Mesenchymal stem cell (in vitro differentiated cells and primary cell): ENCODE results near the gene ILRUN.

Experiments used
- DNase-seq: peaks from one replicate; pipeline ENCODE4 v3.0.0-alpha.2; 2013
- H2AFZ ChIP-seq: one replicate; pipeline ENCODE4 v1.6.1; 2013; ENCODE audit warnings: low read depth, mild to moderate bottlenecking, control low read depth, inconsistent platforms, low read length, moderate library complexity
- H2AK5ac ChIP-seq: 2 replicates; pipeline ENCODE4 v1.6.1; 2013; ENCODE audit warnings: low read length, moderate library complexity, mild to moderate bottlenecking, inconsistent platforms; ENCODE audit not compliant: severe bottlenecking
- H2BK120ac ChIP-seq: one replicate; pipeline ENCODE4 v1.6.1; 2013; ENCODE audit warnings: low read depth, mild to moderate bottlenecking, inconsistent platforms, low read length, moderate library complexity
- H2BK12ac ChIP-seq, 2 experiments: one replicate each; pipeline ENCODE4 v1.6.1; 2013; ENCODE audit warnings: inconsistent platforms in 2 of 2, low read length in 2 of 2, mild to moderate bottlenecking in 2 of 2, moderate library complexity in 2 of 2, control low read depth in 1 of 2
- H2BK15ac ChIP-seq: one replicate; pipeline ENCODE4 v1.6.1; 2013; ENCODE audit warnings: mild to moderate bottlenecking, low read depth, inconsistent platforms; ENCODE audit not compliant: poor library complexity, severe bottlenecking
- H2BK5ac ChIP-seq: 2 replicates; pipeline ENCODE4 v1.6.1; 2013; ENCODE audit warnings: low read depth, mild to moderate bottlenecking, low read length, control low read depth, inconsistent platforms; ENCODE audit not compliant: poor library complexity, severe bottlenecking
- H3K14ac ChIP-seq, 2 experiments: one replicate each; pipeline ENCODE4 v1.6.1; 2013; ENCODE audit warnings: inconsistent platforms in 2 of 2, low read length in 2 of 2, control low read depth in 1 of 2, mild to moderate bottlenecking in 1 of 2, moderate library complexity in 1 of 2
- H3K18ac ChIP-seq, 2 experiments: one replicate each; pipeline ENCODE4 v1.6.1; 2013; ENCODE audit warnings: inconsistent platforms in 2 of 2, low read length in 2 of 2, control low read depth in 1 of 2, low read depth in 1 of 2, mild to moderate bottlenecking in 1 of 2
- H3K23ac ChIP-seq, 2 experiments: one replicate each; pipeline ENCODE4 v1.6.1; 2013; ENCODE audit warnings: inconsistent platforms in 2 of 2, low read length in 2 of 2, mild to moderate bottlenecking in 2 of 2, moderate library complexity in 2 of 2, control low read depth in 1 of 2
- H3K27ac ChIP-seq: 2 replicates; pipeline ENCODE4 v1.5.1; 2013; ENCODE audit warnings: mild to moderate bottlenecking, moderate library complexity, low read length, control low read depth, inconsistent platforms; ENCODE audit not compliant: poor library complexity, severe bottlenecking
- H3K27me3 ChIP-seq, 2 experiments: 2 replicates each; pipeline versions ENCODE4 v1.6.1 to v1.7.0; 2013; ENCODE audit warnings: low read length in 2 of 2, mild to moderate bottlenecking in 2 of 2, moderate library complexity in 2 of 2, control low read depth in 1 of 2, inconsistent platforms in 1 of 2; ENCODE audit not compliant: control insufficient read depth in 1 of 2, insufficient read depth in 1 of 2
- H3K36me3 ChIP-seq, 2 experiments: 2 replicates each; pipeline versions ENCODE4 v1.6.1 to v1.7.0; 2013; ENCODE audit warnings: low read length in 2 of 2, control low read depth in 1 of 2, inconsistent platforms in 1 of 2, low read depth in 1 of 2, mild to moderate bottlenecking in 1 of 2; ENCODE audit not compliant: insufficient read depth in 2 of 2, control insufficient read depth in 1 of 2
- H3K4ac ChIP-seq, 2 experiments: one replicate each; pipeline ENCODE4 v1.6.1; 2013; ENCODE audit warnings: inconsistent platforms in 2 of 2, low read length in 2 of 2, mild to moderate bottlenecking in 2 of 2, moderate library complexity in 2 of 2, control low read depth in 1 of 2, low read depth in 1 of 2
- H3K4me1 ChIP-seq: 2 replicates; pipeline ENCODE4 v1.6.1; 2013; ENCODE audit warnings: low read depth, low read length, control low read depth; ENCODE audit not compliant: control insufficient read depth, insufficient read depth
- H3K4me2 ChIP-seq: 2 replicates; pipeline ENCODE4 v1.6.1; 2013; ENCODE audit warnings: low read length, mild to moderate bottlenecking, inconsistent platforms; ENCODE audit not compliant: poor library complexity, severe bottlenecking
- H3K4me3 ChIP-seq, 2 experiments: 2 replicates each; pipeline versions ENCODE4 v1.5.1 to v1.7.0; 2013; ENCODE audit warnings: low read length in 2 of 2, mild to moderate bottlenecking in 2 of 2, control low read depth in 1 of 2, low read depth in 1 of 2; ENCODE audit not compliant: insufficient read depth in 1 of 2
- H3K79me1 ChIP-seq: replicated peaks from 2 replicates; pipeline ENCODE4 v1.6.1; 2013; ENCODE audit warnings: mild to moderate bottlenecking, control low read depth, low read length, inconsistent platforms; ENCODE audit not compliant: poor library complexity, severe bottlenecking
- H3K9ac ChIP-seq: 2 replicates; pipeline ENCODE4 v1.7.0; 2013; ENCODE audit warnings: mild to moderate bottlenecking, low read length, moderate library complexity
- H3K9me3 ChIP-seq: 2 replicates; pipeline ENCODE4 v1.7.0; 2013; ENCODE audit warnings: mild to moderate bottlenecking, low read length; ENCODE audit not compliant: control insufficient read depth
- H4K8ac ChIP-seq: one replicate; pipeline ENCODE4 v1.6.1; 2013; ENCODE audit warnings: inconsistent platforms, mild to moderate bottlenecking, low read length, moderate library complexity
- H4K91ac ChIP-seq: one replicate; pipeline ENCODE4 v1.6.1; 2013; ENCODE audit warnings: mild to moderate bottlenecking, low read length, inconsistent platforms
- WGBS: methylation state at CpG from one replicate; pipeline ENCODE4 v1.1.7; 2013; ENCODE audit warnings: mixed read lengths; 5-methylcytosine and 5-hydroxymethylcytosine counted together

Gene ILRUN

DNA sequence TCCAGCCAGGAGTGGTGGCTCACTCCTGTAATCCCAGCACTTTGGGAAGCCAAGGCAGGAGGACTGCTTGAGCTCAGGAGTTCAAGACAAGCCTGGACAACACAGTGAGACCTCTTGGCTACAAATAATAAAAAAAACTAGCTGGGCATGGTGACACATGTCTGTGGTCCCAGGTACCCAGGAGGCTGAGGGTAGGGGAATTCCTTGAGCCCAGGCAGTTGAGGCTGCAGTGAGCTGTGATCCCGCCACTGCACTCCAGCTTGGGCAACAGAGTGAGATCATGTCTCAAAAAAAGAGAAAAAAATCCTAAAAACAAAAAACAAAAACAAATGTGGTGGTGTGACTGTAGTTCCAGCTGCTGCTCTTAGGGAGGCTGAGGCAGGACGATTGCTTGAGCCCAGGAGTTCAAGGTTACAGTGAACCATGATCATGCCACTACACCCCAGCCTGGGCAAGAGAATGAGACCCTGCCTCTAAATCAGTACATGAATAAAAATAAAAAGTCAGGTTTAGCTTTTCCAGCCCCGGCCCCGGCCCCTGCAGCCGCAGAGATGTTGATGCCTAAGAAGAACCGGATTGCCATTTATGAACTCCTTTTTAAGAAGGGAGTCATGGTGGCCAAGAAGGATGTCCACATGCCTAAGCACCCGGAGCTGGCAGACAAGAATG lies 47.2 kb upstream of the ILRUN start:
- Histone ChIP-seq H3K23ac (no peak overlapping the region), H4K91ac (no peak overlapping the region), H3K27ac (no peak overlapping the region), H3K79me1 (no peaks in the 10 kb centered on the region), H2BK120ac (no peak overlapping the region), H2BK15ac (peak overlapping the region; percentile 67), H2AK5ac (no peak overlapping the region), H3K18ac (no peak overlapping the region), H3K4me3 (no peak overlapping the region), H3K4me2 (no peak overlapping the region), H3K36me3 (no peaks in the 10 kb centered on the region), H3K9me3 (no peaks in the 10 kb centered on the region), H2BK12ac (no peak overlapping the region), H3K4me1 (peaks cover 2% of the 10 kb centered on the region), H3K4ac (no peak overlapping the region), H4K8ac (no peak overlapping the region), H2BK5ac (peak overlapping the region; percentile 19), H2AFZ (no peak overlapping the region), H3K14ac (no peak overlapping the region), H3K9ac (no peak overlapping the region), H3K27me3 (peaks cover 0 to 4% of the 10 kb centered on the region in 2 experiments)
- DNase-seq = no peak
- 74% methylated on average over 6 of the region's 7 CpGs for WGBS

GRCh38 chr6:34742094-34742493 lies 45.5 kb upstream of the ILRUN start:
- Histone ChIP-seq H2AFZ (no peak overlapping the region), H2BK5ac (no peak overlapping the region), H3K9ac (no peak overlapping the region), H2BK12ac (no peak overlapping the region), H3K36me3 (no peaks in the 10 kb centered on the region), H3K4ac (no peak overlapping the region), H3K27ac (no peak overlapping the region), H2BK15ac (no peak overlapping the region), H4K8ac (no peak overlapping the region), H3K9me3 (no peaks in the 10 kb centered on the region), H2AK5ac (no peak overlapping the region), H3K4me2 (no peak overlapping the region), H3K79me1 (no peaks in the 10 kb centered on the region), H3K4me3 (no peak overlapping the region), H3K18ac (no peak overlapping the region), H2BK120ac (no peak overlapping the region), H4K91ac (no peak overlapping the region), H3K14ac (no peak overlapping the region), H3K23ac (no peak overlapping the region), H3K4me1 (peaks cover 2% of the 10 kb centered on the region), H3K27me3 (no peaks in the 10 kb centered on the region)
- WGBS = no CpG with 5 or more reads among the region's 4 CpGs
- no peak for DNase-seq

GRCh38 chr6:34736823-34737222 lies 40.3 kb upstream of the ILRUN start:
- Histone ChIP-seq H3K79me1 (no peaks in the 10 kb centered on the region), H3K23ac (no peak overlapping the region), H2AFZ (no peak overlapping the region), H3K18ac (no peak overlapping the region), H3K9me3 (no peaks in the 10 kb centered on the region), H3K27me3 (no peaks in the 10 kb centered on the region), H3K4ac (no peak overlapping the region), H3K36me3 (no peaks in the 10 kb centered on the region), H2BK5ac (no peak overlapping the region), H4K91ac (no peak overlapping the region), H3K4me1 (peaks cover 2% of the 10 kb centered on the region), H2AK5ac (no peak overlapping the region), H3K14ac (no peak overlapping the region), H4K8ac (no peak overlapping the region), H2BK12ac (no peak overlapping the region), H3K9ac (no peak overlapping the region), H3K27ac (no peak overlapping the region), H3K4me2 (no peak overlapping the region), H3K4me3 (no peak overlapping the region), H2BK15ac (no peak overlapping the region), H2BK120ac (no peak overlapping the region)
- WGBS = 82% methylated on average over 3 of the region's 3 CpGs
- no peak for DNase-seq

GRCh38 chr6:34731393-34732060 lies 35.0 kb upstream of the ILRUN start:
- Histone ChIP-seq H3K27me3 (no peaks in the 10 kb centered on the region), H2AK5ac (no peak overlapping the region), H2BK120ac (no peak overlapping the region), H3K79me1 (no peaks in the 10 kb centered on the region), H3K18ac (no peak overlapping the region), H3K23ac (no peak overlapping the region), H3K9me3 (no peaks in the 10 kb centered on the region), H2BK5ac (no peak overlapping the region), H3K36me3 (no peaks in the 10 kb centered on the region), H2BK12ac (no peak overlapping the region), H2BK15ac (no peak overlapping the region), H4K8ac (no peak overlapping the region), H4K91ac (no peak overlapping the region), H3K4ac (no peak overlapping the region), H3K9ac (no peak overlapping the region), H3K27ac (no peak overlapping the region), H3K14ac (no peak overlapping the region), H3K4me3 (no peak overlapping the region), H3K4me2 (no peak overlapping the region), H3K4me1 (no peaks in the 10 kb centered on the region), H2AFZ (no peak overlapping the region)
- WGBS = 79% methylated on average over 4 of the region's 5 CpGs
- no peak for DNase-seq
